K562 (cell line): ENCODE measurements around the gene ANO6. TPM values are rescaled to one million over a fixed set of nuclear protein-coding genes. Genes with fewer than 3 reads are reported as not detected.

Experiments
- ATAC-seq: fragments of 200-7000 bp; cut with Tn5 transposase; 3 replicates; pipeline ENCODE4 v1.9.1; 2020; ENCODE audit warnings: moderate library complexity
- BruUV-seq: library from RNA; stranded (reverse); fragments of 400-500 nt; replicated peaks from 2 replicates; lab custom pipeline; 2021; lab: Mats Ljungman, UMichigan
- CTCF ChIA-PET: fragments of 300-600 bp; formaldehyde crosslinking; extraction: SDS; loops from one replicate; lab custom pipeline; 2021; ENCODE audit warnings: low intra/inter-chr PET ratio; lab: Yijun Ruan, JAX
- POLR2A ChIA-PET: fragments of 300-600, 350-650 bp; sonication (Branson Sonifier 250); formaldehyde crosslinking; extraction: SDS; loops from one replicate; lab custom pipeline; 2021; ENCODE audit warnings: antibody characterized with exemption, inconsistent platforms; lab: Yijun Ruan, JAX
- DNase-seq, 4 experiments: peaks; one replicate each; pipeline versions ENCODE4 v3.0.0 to v3.0.0-alpha.2; 2011 to 2018; ENCODE audit warnings: low spot score in 3 of 4, mixed read lengths in 3 of 4; ENCODE audit errors: extremely low read depth in 1 of 4
- FAIRE-seq: peaks from 2 replicates; lab custom pipeline; 2011; peaks lifted over from hg19 to GRCh38; lab: Jason Lieb, UNC
- H2AFZ ChIP-seq: 2 replicates; pipeline ENCODE4 v1.6.0; 2011; ENCODE audit warnings: low read depth, low read length, control low read depth, inconsistent platforms
- H3K27ac ChIP-seq: fragments of 200-600 bp; 3 replicates; pipeline ENCODE4 v1.8.0; 2011; ENCODE audit warnings: low read depth, mild to moderate bottlenecking, control low read depth, inconsistent platforms, low read length, moderate library complexity, mixed read lengths; ENCODE audit errors: extremely low read depth
- H3K27me3 ChIP-seq, 2 experiments: fragments of 300-600 bp in 1 of 2; 2 replicates in 1 of 2; 3 replicates in 1 of 2; pipeline versions ENCODE4 v1.6.0 to v1.8.0; 2011; ENCODE audit warnings: inconsistent platforms in 2 of 2, low read length in 2 of 2, mild to moderate bottlenecking in 1 of 2, mixed read lengths in 1 of 2, moderate library complexity in 1 of 2; ENCODE audit not compliant: control insufficient read depth in 2 of 2, insufficient read depth in 2 of 2
- H3K36me3 ChIP-seq: fragments of 300-600 bp; 3 replicates; pipeline ENCODE4 v1.8.0; 2011; ENCODE audit warnings: mild to moderate bottlenecking, low read length, inconsistent platforms; ENCODE audit not compliant: control insufficient read depth, insufficient read depth
- H3K4me1 ChIP-seq, 2 experiments: fragments of 200-600 bp in 1 of 2; replicated peaks in 1 of 2; 2 replicates in 1 of 2; 3 replicates in 1 of 2; pipeline versions ENCODE4 v1.5.1 to v1.8.0; 2011; ENCODE audit warnings: inconsistent platforms in 2 of 2, low read length in 2 of 2, mild to moderate bottlenecking in 1 of 2, mixed read lengths in 1 of 2, moderate library complexity in 1 of 2; ENCODE audit not compliant: control insufficient read depth in 2 of 2, insufficient read depth in 2 of 2
- H3K4me2 ChIP-seq: 2 replicates; pipeline ENCODE4 v1.6.1; 2011; ENCODE audit warnings: low read length, control low read depth, inconsistent platforms, mixed read lengths; ENCODE audit not compliant: insufficient read depth
- H3K4me3 ChIP-seq: fragments of 200-600 bp; sonication (generic), shearing (Covaris generic); 2 replicates; pipeline ENCODE4 v1.5.1; 2016; ENCODE audit warnings: control low read depth, inconsistent platforms
- H3K79me2 ChIP-seq: fragments of 200-600 bp; 3 replicates; pipeline ENCODE4 v1.8.0; 2011; ENCODE audit warnings: low read length, inconsistent platforms; ENCODE audit not compliant: control insufficient read depth, insufficient read depth
- H3K9ac ChIP-seq, 2 experiments: 2 replicates each; pipeline versions ENCODE4 v1.6.0 to v1.6.1; 2011; ENCODE audit warnings: low read depth in 2 of 2, low read length in 2 of 2, control low read depth in 1 of 2, inconsistent platforms in 1 of 2, mild to moderate bottlenecking in 1 of 2, mixed read lengths in 1 of 2; ENCODE audit not compliant: insufficient read depth in 1 of 2
- H3K9me1 ChIP-seq: one replicate; pipeline ENCODE4 v1.6.0; 2011; ENCODE audit warnings: inconsistent platforms, mild to moderate bottlenecking, low read length, moderate library complexity; ENCODE audit not compliant: control insufficient read depth, insufficient read depth
- H3K9me3 ChIP-seq: replicated peaks from 2 replicates; pipeline ENCODE4 v1.5.1; 2011; ENCODE audit warnings: low read depth, low read length, inconsistent platforms; ENCODE audit not compliant: control insufficient read depth, insufficient read depth
- H4K20me1 ChIP-seq: replicated peaks from 2 replicates; pipeline ENCODE4 v1.6.1; 2011; ENCODE audit warnings: low read length, inconsistent platforms, mixed read lengths; ENCODE audit not compliant: control insufficient read depth, insufficient read depth
- CBX3 ChIP-seq, 2 experiments: IDR thresholded peaks; 1 replicate in 1 of 2; 2 replicates in 1 of 2; pipeline ENCODE4 v1.6.1; 2012; ENCODE audit warnings: inconsistent platforms in 2 of 2, low read length in 2 of 2, borderline replicate concordance in 1 of 2, control low read depth in 1 of 2
- CHD4 ChIP-seq: fragments of 200-600 bp; sonication (generic); IDR thresholded peaks from 3 replicates; pipeline ENCODE4 v1.6.1; 2012; ENCODE audit warnings: low read depth, mild to moderate bottlenecking, mixed read lengths, low read length, inconsistent platforms; ENCODE audit not compliant: insufficient read depth, insufficient replicate concordance, poor library complexity, severe bottlenecking
- CXXC5 ChIP-seq: fragments of 250-450 bp; sonication (Bioruptor Pico); IDR thresholded peaks from 2 replicates; pipeline ENCODE4 v1.8.0; 2022; ENCODE audit warnings: inconsistent platforms, mild to moderate bottlenecking, moderate library complexity
- HNRNPLL ChIP-seq: fragments of 200-400 bp; formaldehyde crosslinking; IDR thresholded peaks from 2 replicates; pipeline ENCODE4 v1.6.1; 2017; ENCODE audit warnings: low read length, low read depth, mild to moderate bottlenecking; ENCODE audit not compliant: poor library complexity, severe bottlenecking
- LARP7 ChIP-seq: fragments of 450-650 bp; IDR thresholded peaks from 2 replicates; pipeline ENCODE4 v1.6.1; 2016
- MYBL2 ChIP-seq, 2 experiments: fragments of 450-650 bp in 1 of 2; sonication (generic) in 1 of 2; formaldehyde crosslinking in 1 of 2; IDR thresholded peaks; 2 replicates each; pipeline versions ENCODE4 v1.6.1 to v1.8.1; 2017 to 2022; ENCODE audit warnings: borderline replicate concordance in 1 of 2, inconsistent platforms in 1 of 2, low read depth in 1 of 2, mild to moderate bottlenecking in 1 of 2, missing genetic modification reagents in 1 of 2, moderate library complexity in 1 of 2
- NFATC3 ChIP-seq: fragments of 450-650 bp; IDR thresholded peaks from 2 replicates; pipeline ENCODE4 v1.6.1; 2017; ENCODE audit warnings: mild to moderate bottlenecking
- SMAD1 ChIP-seq: fragments of 150-350 bp; IDR thresholded peaks from 2 replicates; pipeline ENCODE4 v1.6.1; 2014; ENCODE audit warnings: low read length, low read depth; ENCODE audit not compliant: partially characterized antibody
- SNIP1 ChIP-seq: fragments of 450-650 bp; IDR thresholded peaks from 2 replicates; pipeline ENCODE4 v1.7.1; 2017; ENCODE audit warnings: low read depth, mild to moderate bottlenecking
- ZNF224 ChIP-seq: sonication (generic); formaldehyde crosslinking; IDR thresholded peaks from 2 replicates; pipeline ENCODE4 v1.8.0; 2022; ENCODE audit warnings: mild to moderate bottlenecking, missing genetic modification reagents
- WGBS: fragments of 100-300 bp; shearing (Covaris generic); methylation state at CpG from one replicate; pipeline ENCODE4 v1.1.6; 2016; ENCODE audit warnings: low coverage, mixed read lengths; ENCODE audit not compliant: insufficient coverage; ENCODE audit errors: missing lambda C conversion rate; 5-methylcytosine and 5-hydroxymethylcytosine counted together
- in situ Hi-C: fragments of 300-500 bp; cut with MboI; formaldehyde crosslinking; loops from 4 replicates; pipeline ENCODE4 v1.15.0; 2018; ENCODE audit warnings: inconsistent platforms, mixed read lengths
- intact Hi-C: fragments of 100-400 bp; cut with micrococcal nuclease; formaldehyde crosslinking; loops from 2 replicates; pipeline ENCODE4 v1.14.2; 2022
- polyA plus RNA-seq, 8 experiments: library from polyadenylated mRNA; depleted of rRNA in 4 of 8; stranded (reverse) in 5 of 8; unstranded in 3 of 8; fragments of >200 nt; fragmentation: Nextera tagmentation in 2 of 8; fragmentation: Illumina TruSeq in 1 of 8; extraction: Ambion mirVana in 2 of 8; extraction: Trizol in 1 of 8; gene quantifications; 2 replicates each; pipeline versions ENCODE4 v1.2.1 to v1.2.3, GENCODE V29; 2011 to 2014; ENCODE audit warnings: inconsistent platforms in 1 of 8, missing spikeins in 1 of 8
- total RNA-seq, 7 experiments: library from RNA; depleted of rRNA in 6 of 7; stranded (reverse); fragments of >200 nt in 6 of 7; fragmentation: Illumina TruSeq in 2 of 7; extraction: Trizol in 2 of 7; gene quantifications; 2 replicates each; pipeline versions ENCODE4 v1.2.1 to v1.2.3, GENCODE V29; 2011 to 2021; ENCODE audit warnings: low replicate concordance in 1 of 7
- TF ChIP-seq, protein P1 (sequence below): fragments of 450-650 bp; IDR thresholded peaks from 2 replicates; pipeline ENCODE4 v1.6.1; 2016
- TF ChIP-seq, protein P2 (sequence below): sonication (generic); formaldehyde crosslinking; IDR thresholded peaks from 2 replicates; pipeline ENCODE4 v1.8.0; 2023; ENCODE audit warnings: mild to moderate bottlenecking, missing genetic modification reagents
- TF ChIP-seq, protein P3 (sequence below): fragments of 200-800 bp; sonication (Bioruptor generic); IDR thresholded peaks from 2 replicates; pipeline ENCODE4 v1.6.1; 2016; ENCODE audit warnings: missing genetic modification characterization, missing compliant biosample characterization

The ANO6 gene
- total and polyA plus RNA-seq, 9 of the 15 experiments (the other 6 are each of a cell fraction or from before 2014, with no cell fraction given) = 3.5 to 24.7 (median 20.3) TPM

DNA sequence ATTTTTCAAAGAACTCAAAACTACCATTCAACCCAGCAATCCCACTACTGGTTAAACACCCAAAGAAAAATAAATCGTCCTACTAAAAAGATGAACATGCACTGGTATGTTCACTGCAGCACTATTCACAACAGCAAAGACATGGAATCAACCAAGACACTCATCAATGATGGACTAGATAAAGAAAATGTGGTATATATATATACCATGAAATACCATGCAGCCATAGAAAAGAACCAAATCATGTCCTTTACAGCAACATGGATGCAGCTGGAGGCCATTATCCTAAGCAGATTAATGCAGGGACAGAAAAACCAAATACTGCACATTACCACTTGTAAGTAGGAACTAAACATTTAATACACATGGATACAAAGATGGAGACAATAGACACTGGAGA is 3.8 kb upstream of the ANO6 start:
- intact Hi-C loops = loop anchor here (10.0 kb wide), 1 partner anchor 1043 kb away; no protein-coding TSS in a partner anchor
- Histone ChIP-seq H4K20me1 (no peaks in the 10 kb centered on the region), H2AFZ (no peak overlapping the region), H3K27ac (no peak overlapping the region), H3K4me2 (no peak overlapping the region), H3K9ac (no peak overlapping the region), H3K36me3 (no peaks in the 10 kb centered on the region), H3K27me3 (no peaks in the 10 kb centered on the region), H3K4me3 (no peak overlapping the region), H3K4me1 (peaks cover 12 to 13% of the 10 kb centered on the region in 2 experiments; a peak in 4 of 5 replicates), H3K9me1 (no peaks in the 10 kb centered on the region), H3K79me2 (peaks cover 12% of the 10 kb centered on the region), H3K9me3 (no peaks in the 10 kb centered on the region)
- 13% methylated on average over 1 of the region's 1 CpG for WGBS
- ATAC-seq (no peak), DNase-seq (no peak), FAIRE-seq (no peak)
- ChIA-PET CTCF (no interaction called here), POLR2A (interaction anchor here (0.9 kb wide), 1 partner anchor 9 kb away, joined by 3 read pairs; no protein-coding TSS in a partner anchor)
- no TSS peak for BruUV-seq
- in situ Hi-C loops = no loop called here
- TF ChIP-seq ZNF224 (CRISPR knock-in tag) (no peak), CHD4 (no peak), SNIP1 (no peak), LARP7 (no peak), SMAD1 (no peak), CBX3 (IDR thresholded peaks at IDR 0.05; ENCODE audit: borderline replicate concordance in 1 of 2, low read length in 2 of 2) (no peak), HNRNPLL (no peak), NFATC3 (no peak), MYBL2 (IDR thresholded peaks at IDR 0.05; ENCODE audit: low read depth) (no peak), MYBL2 (CRISPR knock-in tag; IDR thresholded peaks at IDR 0.05; ENCODE audit: borderline replicate concordance) (no peak), CXXC5 (CRISPR knock-in tag) (no peak)
- TF ChIP-seq, protein P1, sequence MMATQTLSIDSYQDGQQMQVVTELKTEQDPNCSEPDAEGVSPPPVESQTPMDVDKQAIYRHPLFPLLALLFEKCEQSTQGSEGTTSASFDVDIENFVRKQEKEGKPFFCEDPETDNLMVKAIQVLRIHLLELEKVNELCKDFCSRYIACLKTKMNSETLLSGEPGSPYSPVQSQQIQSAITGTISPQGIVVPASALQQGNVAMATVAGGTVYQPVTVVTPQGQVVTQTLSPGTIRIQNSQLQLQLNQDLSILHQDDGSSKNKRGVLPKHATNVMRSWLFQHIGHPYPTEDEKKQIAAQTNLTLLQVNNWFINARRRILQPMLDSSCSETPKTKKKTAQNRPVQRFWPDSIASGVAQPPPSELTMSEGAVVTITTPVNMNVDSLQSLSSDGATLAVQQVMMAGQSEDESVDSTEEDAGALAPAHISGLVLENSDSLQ = no peak
- TF ChIP-seq, protein P2, sequence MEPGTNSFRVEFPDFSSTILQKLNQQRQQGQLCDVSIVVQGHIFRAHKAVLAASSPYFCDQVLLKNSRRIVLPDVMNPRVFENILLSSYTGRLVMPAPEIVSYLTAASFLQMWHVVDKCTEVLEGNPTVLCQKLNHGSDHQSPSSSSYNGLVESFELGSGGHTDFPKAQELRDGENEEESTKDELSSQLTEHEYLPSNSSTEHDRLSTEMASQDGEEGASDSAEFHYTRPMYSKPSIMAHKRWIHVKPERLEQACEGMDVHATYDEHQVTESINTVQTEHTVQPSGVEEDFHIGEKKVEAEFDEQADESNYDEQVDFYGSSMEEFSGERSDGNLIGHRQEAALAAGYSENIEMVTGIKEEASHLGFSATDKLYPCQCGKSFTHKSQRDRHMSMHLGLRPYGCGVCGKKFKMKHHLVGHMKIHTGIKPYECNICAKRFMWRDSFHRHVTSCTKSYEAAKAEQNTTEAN = no peak
- TF ChIP-seq, protein P3, sequence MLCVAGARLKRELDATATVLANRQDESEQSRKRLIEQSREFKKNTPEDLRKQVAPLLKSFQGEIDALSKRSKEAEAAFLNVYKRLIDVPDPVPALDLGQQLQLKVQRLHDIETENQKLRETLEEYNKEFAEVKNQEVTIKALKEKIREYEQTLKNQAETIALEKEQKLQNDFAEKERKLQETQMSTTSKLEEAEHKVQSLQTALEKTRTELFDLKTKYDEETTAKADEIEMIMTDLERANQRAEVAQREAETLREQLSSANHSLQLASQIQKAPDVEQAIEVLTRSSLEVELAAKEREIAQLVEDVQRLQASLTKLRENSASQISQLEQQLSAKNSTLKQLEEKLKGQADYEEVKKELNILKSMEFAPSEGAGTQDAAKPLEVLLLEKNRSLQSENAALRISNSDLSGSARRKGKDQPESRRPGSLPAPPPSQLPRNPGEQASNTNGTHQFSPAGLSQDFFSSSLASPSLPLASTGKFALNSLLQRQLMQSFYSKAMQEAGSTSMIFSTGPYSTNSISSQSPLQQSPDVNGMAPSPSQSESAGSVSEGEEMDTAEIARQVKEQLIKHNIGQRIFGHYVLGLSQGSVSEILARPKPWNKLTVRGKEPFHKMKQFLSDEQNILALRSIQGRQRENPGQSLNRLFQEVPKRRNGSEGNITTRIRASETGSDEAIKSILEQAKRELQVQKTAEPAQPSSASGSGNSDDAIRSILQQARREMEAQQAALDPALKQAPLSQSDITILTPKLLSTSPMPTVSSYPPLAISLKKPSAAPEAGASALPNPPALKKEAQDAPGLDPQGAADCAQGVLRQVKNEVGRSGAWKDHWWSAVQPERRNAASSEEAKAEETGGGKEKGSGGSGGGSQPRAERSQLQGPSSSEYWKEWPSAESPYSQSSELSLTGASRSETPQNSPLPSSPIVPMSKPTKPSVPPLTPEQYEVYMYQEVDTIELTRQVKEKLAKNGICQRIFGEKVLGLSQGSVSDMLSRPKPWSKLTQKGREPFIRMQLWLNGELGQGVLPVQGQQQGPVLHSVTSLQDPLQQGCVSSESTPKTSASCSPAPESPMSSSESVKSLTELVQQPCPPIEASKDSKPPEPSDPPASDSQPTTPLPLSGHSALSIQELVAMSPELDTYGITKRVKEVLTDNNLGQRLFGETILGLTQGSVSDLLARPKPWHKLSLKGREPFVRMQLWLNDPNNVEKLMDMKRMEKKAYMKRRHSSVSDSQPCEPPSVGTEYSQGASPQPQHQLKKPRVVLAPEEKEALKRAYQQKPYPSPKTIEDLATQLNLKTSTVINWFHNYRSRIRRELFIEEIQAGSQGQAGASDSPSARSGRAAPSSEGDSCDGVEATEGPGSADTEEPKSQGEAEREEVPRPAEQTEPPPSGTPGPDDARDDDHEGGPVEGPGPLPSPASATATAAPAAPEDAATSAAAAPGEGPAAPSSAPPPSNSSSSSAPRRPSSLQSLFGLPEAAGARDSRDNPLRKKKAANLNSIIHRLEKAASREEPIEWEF (CRISPR knock-in tag) = no peak
